GM10266 (cell line): ENCODE results near the gene VASP.

Source experiments
- DNase-seq: peaks from one replicate; pipeline ENCODE4 v3.0.0; 2012; ENCODE audit errors: extremely low spot score
- CTCF ChIP-seq: IDR thresholded peaks from 2 replicates; pipeline ENCODE4 v1.5.1; 2012; ENCODE audit warnings: mild to moderate bottlenecking, low read depth; ENCODE audit not compliant: control insufficient read depth, insufficient read depth; ENCODE audit errors: missing control alignments

The VASP gene

GRCh38 chr19:45478454-45479238 lies 28.6 kb upstream of the VASP start:
- peak; percentile 92 for TF ChIP-seq CTCF
- peak; percentile 76 for DNase-seq

- DNase-seq, result no peak
- no peak for TF ChIP-seq CTCF
These were observed 24.2 kb upstream of the VASP start for GRCh38 chr19:45483033-45483432.

- no peak for DNase-seq
- no peak for TF ChIP-seq CTCF
These were observed 22.9 kb upstream of the VASP start for GRCh38 chr19:45484273-45484945.

GRCh38 chr19:45485305-45486077 lies 21.8 kb upstream of the VASP start:
- peak; percentile 88 for TF ChIP-seq CTCF
- DNase-seq, result peak; percentile 86

GRCh38 chr19:45488708-45489107 lies 18.6 kb upstream of the VASP start:
- DNase-seq, result no peak
- TF ChIP-seq CTCF, result no peak

GRCh38 chr19:45489216-45489855 lies 17.9 kb upstream of the VASP start:
- no peak for TF ChIP-seq CTCF
- DNase-seq, result no peak
